ENCODE data around the gene PKD2L2.
"Not testable (repeated sequence)": the region's sequence is repeated elsewhere in the genome, so short reads cannot be mapped to it uniquely, and the experiment has no call there.

The PKD2L2 gene

DNA sequence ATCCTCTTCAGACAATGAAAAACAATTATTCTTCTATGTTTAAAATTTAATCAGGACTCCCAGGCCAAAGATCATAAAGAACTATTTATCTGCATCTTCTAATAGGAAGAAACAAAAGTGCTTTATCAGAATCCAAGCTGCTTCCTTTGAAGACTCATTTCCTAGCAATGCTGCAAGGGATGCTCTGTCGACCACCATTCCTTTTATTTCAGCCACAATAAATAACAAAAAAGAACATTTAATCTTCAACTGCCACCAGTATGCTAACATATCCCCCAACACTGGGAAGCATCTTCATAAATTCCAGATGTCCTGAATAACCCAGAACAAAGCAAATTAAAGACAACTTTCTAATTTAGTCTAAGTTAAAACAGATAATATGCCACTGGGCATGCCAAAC lies 68.7 kb downstream of the PKD2L2 start:
- POLR2A ChIA-PET, result no interaction called here
- CTCF ChIA-PET, result no interaction called here
- TF ChIP-seq, protein P1, sequence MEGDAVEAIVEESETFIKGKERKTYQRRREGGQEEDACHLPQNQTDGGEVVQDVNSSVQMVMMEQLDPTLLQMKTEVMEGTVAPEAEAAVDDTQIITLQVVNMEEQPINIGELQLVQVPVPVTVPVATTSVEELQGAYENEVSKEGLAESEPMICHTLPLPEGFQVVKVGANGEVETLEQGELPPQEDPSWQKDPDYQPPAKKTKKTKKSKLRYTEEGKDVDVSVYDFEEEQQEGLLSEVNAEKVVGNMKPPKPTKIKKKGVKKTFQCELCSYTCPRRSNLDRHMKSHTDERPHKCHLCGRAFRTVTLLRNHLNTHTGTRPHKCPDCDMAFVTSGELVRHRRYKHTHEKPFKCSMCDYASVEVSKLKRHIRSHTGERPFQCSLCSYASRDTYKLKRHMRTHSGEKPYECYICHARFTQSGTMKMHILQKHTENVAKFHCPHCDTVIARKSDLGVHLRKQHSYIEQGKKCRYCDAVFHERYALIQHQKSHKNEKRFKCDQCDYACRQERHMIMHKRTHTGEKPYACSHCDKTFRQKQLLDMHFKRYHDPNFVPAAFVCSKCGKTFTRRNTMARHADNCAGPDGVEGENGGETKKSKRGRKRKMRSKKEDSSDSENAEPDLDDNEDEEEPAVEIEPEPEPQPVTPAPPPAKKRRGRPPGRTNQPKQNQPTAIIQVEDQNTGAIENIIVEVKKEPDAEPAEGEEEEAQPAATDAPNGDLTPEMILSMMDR (IDR thresholded peaks at IDR 0.05; ENCODE audit: insufficient read depth, low read length, missing control alignments), result no peak
- DNase-seq (ENCODE audit: low read depth, low spot score), result no peak
- no peak overlapping the region for H3K4me3 ChIP-seq (ENCODE audit: low read depth, low read length)

DNA sequence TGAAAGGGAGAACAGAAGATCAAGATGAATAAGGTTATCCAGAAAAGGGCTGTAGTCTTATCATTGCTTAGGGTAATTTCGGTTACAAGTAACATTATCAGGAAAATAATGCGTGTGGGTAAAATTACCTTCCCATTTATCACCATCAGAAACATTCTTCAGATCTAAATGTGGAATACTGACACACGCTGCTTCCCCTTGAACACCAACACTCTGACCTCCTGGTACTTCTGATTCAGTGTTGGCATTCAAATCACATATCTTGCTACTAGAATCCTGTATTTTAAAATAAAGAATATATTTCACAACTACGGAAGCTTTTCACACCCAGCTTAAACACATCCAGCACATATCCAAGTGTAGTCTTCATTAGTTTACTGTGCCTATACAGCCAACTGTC lies 70.2 kb downstream of the PKD2L2 start:
- ChIA-PET CTCF (no interaction called here), POLR2A (no interaction called here)
- no peak for DNase-seq (ENCODE audit: low read depth, low spot score)
- no peak overlapping the region for H3K4me3 ChIP-seq (ENCODE audit: low read depth, low read length)
- TF ChIP-seq, protein P1 (IDR thresholded peaks at IDR 0.05; ENCODE audit: insufficient read depth, low read length, missing control alignments), result no peak

DNA sequence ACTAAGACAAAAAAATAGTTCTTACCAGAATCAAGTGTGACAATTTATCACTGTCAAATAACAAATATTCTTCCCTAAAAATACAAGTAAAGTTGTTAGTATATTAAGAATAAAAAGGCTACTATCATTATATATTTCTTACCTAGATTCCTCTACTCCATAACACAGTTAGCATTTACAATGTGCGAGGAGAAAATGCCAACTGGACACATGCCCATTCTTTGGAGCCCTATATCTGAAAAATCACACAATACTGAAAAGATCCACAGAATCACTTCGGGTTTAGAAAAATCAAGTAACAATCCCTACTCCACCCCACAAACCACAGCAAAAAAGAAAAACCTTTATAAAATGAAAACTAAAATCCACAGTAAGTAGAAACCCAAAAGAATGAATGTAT lies 70.9 kb downstream of the PKD2L2 start:
- CTCF ChIA-PET, result no interaction called here
- TF ChIP-seq, protein P1 (IDR thresholded peaks at IDR 0.05; ENCODE audit: insufficient read depth, low read length, missing control alignments), result no peak

DNA sequence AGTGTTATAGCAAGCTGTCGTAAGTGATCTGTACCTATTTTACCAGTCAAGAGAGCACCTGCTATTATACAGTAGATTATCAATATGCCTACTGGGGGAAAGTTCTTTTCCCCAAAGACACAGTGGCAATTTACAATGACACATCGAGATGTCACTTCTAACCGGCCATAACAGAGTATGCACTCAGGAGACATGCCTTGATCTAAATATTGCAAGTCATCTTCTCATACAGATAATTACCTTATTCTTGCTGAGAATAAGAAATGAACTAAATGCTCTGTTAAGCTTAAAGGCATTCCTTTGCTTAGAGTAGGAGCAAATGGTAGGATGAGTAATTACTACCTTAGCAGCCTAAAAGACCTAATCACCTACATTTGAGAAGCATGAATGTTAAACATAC lies 71.6 kb downstream of the PKD2L2 start:
- H3K4me3 ChIP-seq (ENCODE audit: low read depth, low read length), result no peak overlapping the region
- ChIA-PET POLR2A (no interaction called here), CTCF (no interaction called here)
- TF ChIP-seq, protein P1 (IDR thresholded peaks at IDR 0.05; ENCODE audit: insufficient read depth, low read length, missing control alignments), result no peak
- DNase-seq (ENCODE audit: low read depth, low spot score), result no peak

More for the DNA sequence above, 70.9 kb downstream of the PKD2L2 start:
- no peak for DNase-seq (ENCODE audit: low read depth, low spot score)
- H3K4me3 ChIP-seq (ENCODE audit: low read depth, low read length), result no peak overlapping the region
- POLR2A ChIA-PET, result no interaction called here

DNA sequence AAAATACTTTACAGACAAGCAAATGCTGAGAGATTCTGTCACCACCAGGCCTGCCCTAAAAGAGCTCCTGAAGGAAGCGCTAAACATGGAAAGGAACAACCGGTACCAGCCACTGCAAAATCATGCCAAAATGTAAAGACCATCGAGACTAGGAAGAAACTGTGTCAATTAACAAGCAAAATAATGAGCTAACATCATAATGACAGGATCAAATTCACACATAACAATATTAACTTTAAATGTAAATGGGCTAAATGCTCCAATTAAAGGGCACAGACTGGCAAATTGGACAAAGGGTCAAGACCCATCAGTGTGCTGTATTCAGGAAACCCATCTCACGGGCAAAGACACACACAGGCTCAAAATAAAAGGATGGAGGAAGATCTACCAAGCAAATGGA lies 81.1 kb downstream of the PKD2L2 start:
- POLR2A ChIA-PET; DNase-seq (ENCODE audit: low read depth, low spot score): not testable (repeated sequence)

DNA sequence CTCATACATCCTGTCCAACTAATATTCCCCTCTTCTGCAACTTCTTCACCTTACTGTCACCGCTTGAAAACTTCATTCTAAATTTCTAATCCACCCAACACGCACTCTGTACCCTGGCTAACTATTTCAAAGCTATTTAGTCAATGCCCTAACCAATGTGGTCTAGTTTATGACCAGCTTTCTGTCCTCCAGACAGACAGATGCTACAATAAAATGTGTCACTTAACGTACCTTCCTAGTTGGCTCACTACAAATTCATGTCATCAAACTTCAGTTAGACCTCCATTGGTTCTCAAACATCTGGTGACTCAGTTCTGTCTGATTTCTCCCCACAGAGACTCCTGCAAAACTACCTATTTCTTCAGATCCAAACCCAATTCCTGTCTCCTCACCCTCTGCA lies 86.0 kb downstream of the PKD2L2 start:
- ChIA-PET POLR2A (no interaction called here), CTCF (no interaction called here)
- no peak overlapping the region for H3K4me3 ChIP-seq (ENCODE audit: low read depth, low read length)
- no peak for DNase-seq (ENCODE audit: low read depth, low spot score)
- TF ChIP-seq, protein P1 (IDR thresholded peaks at IDR 0.05; ENCODE audit: insufficient read depth, low read length, missing control alignments), result no peak

More for the DNA sequence above, 81.1 kb downstream of the PKD2L2 start:
- H3K4me3 ChIP-seq (ENCODE audit: low read depth, low read length); CTCF ChIA-PET: not testable (repeated sequence)

DNA sequence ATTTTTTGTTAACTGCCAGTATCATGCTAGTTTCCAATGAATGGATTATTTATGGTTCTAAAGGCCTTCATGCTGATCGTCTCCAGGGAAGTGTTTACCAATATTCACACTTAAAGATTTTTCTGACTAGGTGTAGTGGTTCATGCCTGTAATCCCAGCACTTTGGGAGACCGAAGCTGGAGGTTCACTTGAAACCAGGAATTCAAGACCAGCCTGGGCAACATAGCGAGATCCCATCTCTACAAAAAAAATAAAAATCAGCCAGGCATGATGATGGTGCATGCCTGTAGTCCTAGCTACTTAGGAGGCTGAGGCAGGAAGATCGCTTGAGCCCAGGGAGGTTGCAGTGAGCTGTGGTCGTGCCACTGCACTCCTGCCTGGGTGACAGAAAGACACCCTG lies 100.2 kb downstream of the PKD2L2 start:
- POLR2A ChIA-PET, result no interaction called here
- CTCF ChIA-PET, result no interaction called here
- no peak overlapping the region for H3K4me3 ChIP-seq (ENCODE audit: low read depth, low read length)
- DNase-seq (ENCODE audit: low read depth, low spot score), result no peak
- TF ChIP-seq, protein P1 (IDR thresholded peaks at IDR 0.05; ENCODE audit: insufficient read depth, low read length, missing control alignments), result no peak

Data from AG04449 (cell line).